Activated CD8-positive, alpha-beta memory T cell treated with anti-CD3 and anti-CD28 coated beads for 36 hours (primary cell): ENCODE results near the gene KRTAP4-1. TPM values are rescaled to one million over a fixed set of nuclear protein-coding genes. Genes with fewer than 3 reads are reported as not detected.
"Not testable (repeated sequence)": the region's sequence is repeated elsewhere in the genome, so short reads cannot be mapped to it uniquely, and the experiment has no call there.

ENCODE experiments used
- CTCF ChIA-PET: fragments of 350-600 bp; sonication (Branson Sonifier 250); formaldehyde crosslinking; loops from one replicate; lab custom pipeline; 2021; ENCODE audit warnings: antibody characterized with exemption; lab: Charles Lee
- POLR2A ChIA-PET: fragments of 350-600 bp; sonication (Branson Sonifier 250); formaldehyde crosslinking; loops from one replicate; lab custom pipeline; 2021; ENCODE audit warnings: antibody characterized with exemption; lab: Charles Lee
- total RNA-seq, 2 experiments: library from RNA; stranded (reverse); gene quantifications; one replicate each; pipeline ENCODE4 v1.2.3, GENCODE V29; 2021

Gene KRTAP4-1
- total RNA-seq, 2 experiments from 2014 or later: not detected

DNA sequence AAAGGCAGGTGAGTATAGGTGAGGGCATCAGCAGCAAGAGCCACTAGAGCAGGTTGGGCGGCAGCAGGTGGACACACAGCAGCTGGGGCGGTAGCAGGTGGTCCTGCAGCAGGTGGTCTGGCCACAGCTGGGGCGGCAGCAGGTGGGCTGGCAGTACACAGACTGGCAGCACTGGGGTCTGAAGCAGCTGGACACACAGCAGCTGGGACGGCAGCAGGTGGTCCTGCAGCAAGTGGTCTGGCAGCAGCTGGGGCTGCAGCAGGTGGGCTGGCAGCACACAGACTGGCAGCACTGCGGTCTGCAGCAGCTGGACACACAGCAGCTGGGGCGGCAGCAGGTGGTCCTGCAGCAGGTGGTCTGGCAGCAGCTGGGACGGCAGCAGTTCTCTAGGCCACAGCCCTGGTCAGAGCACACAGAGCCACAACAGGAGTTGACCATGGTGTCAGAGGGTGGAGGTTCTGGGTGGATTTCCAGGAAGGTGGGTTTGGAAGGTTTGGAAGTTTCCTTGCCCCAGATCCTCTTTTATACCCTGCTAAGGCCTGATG, 6.9 kb downstream of the KRTAP4-1 start, which contains the start of gene KRTAP4-2:
Gene KRTAP4-2 (minus strand): TSS at position 495 of the 545 bp plus-strand sequence. CDS start 57 bp downstream, at position 438.
- POLR2A ChIA-PET: no interaction called here
- CTCF ChIA-PET: no interaction called here

DNA sequence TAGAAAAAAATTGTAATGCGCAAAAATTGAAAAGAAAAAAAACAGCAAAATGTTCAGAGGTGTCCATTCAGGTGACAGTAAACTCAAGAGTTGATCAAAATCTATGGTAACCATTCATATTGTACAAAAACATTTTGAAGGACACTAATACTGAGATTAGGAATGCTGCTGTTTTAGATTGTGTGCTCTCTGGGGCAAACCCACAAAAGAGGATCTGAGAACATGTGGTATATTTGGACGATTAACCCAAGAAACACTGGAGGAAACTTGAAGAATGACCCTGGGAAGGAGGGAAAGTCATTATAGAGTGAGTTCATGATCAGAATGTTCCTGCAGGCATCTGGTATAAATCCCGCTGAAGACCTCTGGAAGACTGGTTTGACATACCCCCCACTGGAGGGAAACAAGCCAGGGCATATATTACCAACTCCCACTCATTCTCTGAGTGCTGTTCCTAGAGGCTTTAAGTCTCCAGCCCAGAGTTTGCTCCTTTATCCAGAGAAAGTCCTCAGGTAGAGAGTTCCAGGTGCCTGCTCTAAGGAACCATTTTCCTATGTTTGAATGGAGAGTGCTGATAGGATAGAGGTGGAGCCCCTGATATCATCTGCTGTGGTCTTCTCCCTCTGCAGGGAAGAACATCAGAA, 7.8 kb downstream of the KRTAP4-1 start:
- POLR2A ChIA-PET: no interaction called here
- CTCF ChIA-PET: no interaction called here

DNA sequence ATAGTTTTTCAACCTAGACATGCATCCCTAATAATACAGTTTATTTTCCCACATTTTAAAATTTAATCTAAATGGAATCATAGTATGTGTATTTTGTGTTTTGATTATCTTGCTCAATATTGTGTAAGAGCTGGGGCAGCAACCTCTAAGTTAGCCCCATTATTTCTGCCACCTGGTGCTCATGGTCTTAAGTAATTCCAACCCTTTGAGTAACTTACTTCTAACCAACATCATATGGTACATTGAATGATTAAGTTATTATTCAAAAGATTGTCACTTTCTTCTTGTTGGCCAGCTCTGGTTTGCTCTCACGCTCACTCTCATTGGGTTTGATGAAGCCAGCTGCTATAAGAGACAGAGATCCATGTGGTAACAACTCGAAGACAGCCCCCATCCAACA, 12.8 kb downstream of the KRTAP4-1 start:
- ChIA-PET CTCF (no interaction called here), POLR2A (no interaction called here)

DNA sequence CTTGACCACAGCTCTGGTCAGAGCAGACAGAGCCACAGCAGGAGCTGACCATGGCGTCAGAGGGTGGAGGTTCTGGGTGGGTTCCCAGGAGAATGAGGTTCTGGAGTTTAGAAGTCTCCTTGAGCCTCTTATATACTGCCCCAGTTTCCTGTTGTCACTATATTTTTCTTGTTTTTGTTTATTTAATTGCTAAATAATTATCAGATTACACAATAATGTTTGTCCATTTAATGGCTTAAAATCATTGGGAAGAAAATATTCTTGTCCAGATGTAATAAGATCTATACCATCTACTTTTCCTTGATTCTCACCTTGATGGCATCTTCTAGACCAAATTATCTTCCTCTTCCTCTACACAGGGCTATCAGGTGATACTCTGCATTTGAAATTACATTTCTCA, 16.6 kb downstream of the KRTAP4-1 start, which contains the start of gene KRTAP4-3:
Gene KRTAP4-3 (minus strand): TSS at position 101 of the 400 bp plus-strand sequence. CDS start 49 bp downstream, at position 52.
- POLR2A ChIA-PET: no interaction called here

DNA sequence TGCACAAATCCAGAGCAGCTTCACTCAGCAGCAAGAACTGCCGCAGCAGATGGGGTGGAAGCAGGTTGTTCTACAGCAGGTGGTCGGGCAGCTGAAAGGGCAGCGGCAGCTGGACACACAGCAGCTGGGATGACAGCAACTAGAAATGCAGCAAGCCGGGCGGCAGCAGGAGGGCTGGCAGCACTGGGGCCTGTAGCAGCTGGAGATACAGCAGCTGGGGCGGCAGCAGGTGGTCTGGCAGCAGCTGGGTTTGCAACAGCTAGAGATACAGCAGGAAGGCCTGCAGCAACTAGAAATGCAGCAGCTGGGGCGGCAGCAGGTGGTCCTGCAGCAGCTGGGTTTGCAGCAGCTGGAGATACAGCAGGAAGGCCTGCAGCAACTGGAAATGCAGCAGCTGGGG, 17.1 kb downstream of the KRTAP4-1 start:
- CTCF ChIA-PET: no interaction called here
- POLR2A ChIA-PET: no interaction called here

More for the DNA sequence above, 16.6 kb downstream of the KRTAP4-1 start, which contains the start of gene KRTAP4-3:
- CTCF ChIA-PET: no interaction called here

DNA sequence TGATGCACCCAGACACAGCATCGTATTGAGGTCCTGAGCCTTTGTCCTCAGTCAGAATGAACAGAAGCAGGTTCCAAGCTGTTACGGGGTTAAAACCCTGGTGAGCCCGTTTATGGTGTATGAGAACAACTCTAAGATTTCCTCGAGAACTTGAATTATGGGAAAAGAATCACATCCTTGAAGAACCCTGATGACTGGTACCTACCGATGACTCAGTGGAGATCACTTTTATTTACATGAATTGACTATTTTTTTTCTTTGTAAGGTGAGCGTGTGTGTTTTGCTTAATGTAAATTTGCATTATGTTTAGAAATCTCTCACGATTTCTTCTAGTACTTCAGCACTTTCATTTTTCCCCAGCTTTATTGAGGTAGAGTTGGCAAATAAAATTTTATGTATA, 20.9 kb downstream of the KRTAP4-1 start:
- POLR2A ChIA-PET: no interaction called here
- CTCF ChIA-PET: no interaction called here

DNA sequence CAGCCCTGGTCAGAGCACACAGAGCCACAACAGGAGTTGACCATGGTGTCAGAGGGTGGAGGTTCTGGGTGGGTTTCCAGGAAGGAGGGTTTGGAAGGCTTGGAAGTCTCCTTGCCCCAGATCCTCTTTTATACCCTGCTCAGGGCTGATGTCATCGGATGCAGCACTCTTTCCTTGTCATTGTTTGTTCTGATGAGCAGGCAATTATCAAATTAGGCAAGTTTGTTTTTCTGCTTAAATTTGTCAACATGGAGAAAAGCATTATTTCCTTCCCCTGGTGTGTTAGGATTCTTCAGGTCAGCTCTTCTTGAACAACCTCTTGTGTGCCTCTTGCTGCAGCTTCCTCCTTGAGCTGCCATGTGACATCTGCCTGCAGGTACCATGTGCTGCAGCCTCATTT, 24.1 kb downstream of the KRTAP4-1 start, which contains the start of gene KRTAP4-4:
Gene KRTAP4-4 (minus strand): TSS at position 101 of the 400 bp plus-strand sequence. CDS start 57 bp downstream, at position 44.
- ChIA-PET POLR2A (no interaction called here), CTCF (no interaction called here)

DNA sequence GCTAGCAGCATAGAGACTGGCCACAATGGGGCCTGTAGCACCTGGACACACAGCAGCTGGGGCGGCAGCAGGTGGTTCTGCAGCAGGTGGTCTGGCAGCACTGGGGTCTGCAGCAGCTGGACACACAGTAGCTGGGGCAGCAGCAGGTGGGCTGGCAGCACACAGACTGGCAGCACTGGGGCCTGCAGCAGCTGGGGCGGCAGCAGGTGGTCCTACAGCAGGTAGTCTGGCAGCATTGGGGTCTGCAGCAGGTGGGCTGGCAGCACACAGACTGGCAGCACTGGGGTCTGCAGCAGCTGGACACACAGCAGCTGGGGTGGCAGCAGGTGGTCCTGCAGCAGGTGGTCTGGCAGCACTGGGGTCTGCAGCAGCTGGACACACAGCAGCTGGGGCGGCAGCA, 24.5 kb downstream of the KRTAP4-1 start:
- CTCF ChIA-PET: interaction anchor here (0.6 kb wide), 1 partner anchor 954 kb away, joined by 4 read pairs; no protein-coding TSS in a partner anchor
- POLR2A ChIA-PET: not testable (repeated sequence)

DNA sequence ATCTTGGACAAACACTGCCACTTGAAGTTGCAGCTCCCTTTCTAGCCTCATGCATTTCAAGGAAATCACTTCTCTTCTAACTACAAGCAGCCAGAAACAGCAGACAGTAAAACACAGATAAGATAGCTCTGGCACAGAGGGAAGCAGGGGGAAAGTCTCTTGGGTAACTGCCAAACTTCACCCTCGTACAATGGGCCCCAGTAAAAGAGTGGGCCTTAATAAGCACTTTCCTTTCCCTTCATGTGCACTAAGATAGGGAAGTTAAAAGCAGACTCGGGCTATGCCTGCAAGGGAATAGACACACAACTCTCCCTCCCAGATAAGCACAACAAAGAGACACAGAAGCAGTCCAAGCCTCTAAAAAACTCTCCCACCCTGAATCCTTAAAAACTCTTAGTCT, 30.9 kb downstream of the KRTAP4-1 start:
- ChIA-PET POLR2A (no interaction called here), CTCF (no interaction called here)

DNA sequence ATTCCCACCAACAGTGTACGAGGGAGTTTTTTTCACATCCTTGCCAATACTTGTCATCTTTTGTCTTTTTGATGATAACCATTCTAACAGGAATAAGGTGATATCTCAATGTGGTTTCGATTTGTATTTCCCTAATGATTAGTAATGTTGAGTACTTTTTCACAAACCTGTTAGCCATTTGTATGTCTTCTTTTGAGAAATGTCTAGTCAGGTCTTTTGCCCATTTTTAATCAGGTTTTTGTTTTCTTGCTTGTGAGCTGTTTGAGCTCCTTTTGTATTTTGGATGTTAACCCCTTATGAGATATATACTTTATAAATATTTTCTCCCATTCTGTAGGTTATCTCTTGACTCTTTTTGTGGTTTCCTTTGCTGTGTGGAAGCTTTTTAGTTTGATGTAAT, 33.2 kb downstream of the KRTAP4-1 start:
- POLR2A ChIA-PET: no interaction called here
- CTCF ChIA-PET: no interaction called here

DNA sequence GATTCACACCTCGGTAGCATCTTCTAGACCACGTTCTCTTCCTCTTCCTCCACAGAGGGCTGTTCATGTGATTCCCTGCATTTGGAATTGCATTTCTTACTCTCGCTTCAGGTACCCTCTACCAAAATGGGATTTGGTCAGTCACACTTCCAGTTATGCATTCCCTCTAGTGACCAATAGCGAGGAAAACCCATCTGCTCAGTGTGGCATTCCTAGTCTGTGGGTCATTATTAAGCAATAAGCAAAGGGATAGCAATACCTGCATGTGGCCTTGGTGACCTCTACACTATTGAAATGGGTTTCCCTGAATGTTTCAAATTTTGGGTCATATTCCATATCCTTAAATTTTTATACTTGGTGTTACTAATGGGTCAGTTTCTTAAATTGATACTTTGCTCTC, 34.7 kb downstream of the KRTAP4-1 start:
- CTCF ChIA-PET: no interaction called here
- POLR2A ChIA-PET: no interaction called here

DNA sequence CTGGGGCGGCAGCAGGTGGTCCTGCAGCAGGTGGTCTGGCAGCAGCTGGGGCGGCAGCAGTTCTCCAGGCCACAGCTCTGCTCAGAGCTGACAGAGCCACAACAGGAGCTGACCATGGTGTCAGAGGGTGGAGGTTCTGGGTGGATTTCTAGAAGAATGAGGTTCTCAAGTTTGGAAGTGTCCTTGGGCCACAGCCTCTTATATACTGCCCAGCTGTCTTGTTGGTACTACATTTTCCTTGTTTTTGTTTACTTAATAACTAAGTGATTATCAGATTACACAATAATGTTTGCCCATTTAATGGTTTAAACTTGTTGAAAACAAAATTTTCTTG, 35.1 kb downstream of the KRTAP4-1 start, which contains the start of gene KRTAP4-5:
Gene KRTAP4-5 (minus strand): TSS at position 174 of the 334 bp plus-strand sequence. CDS start 58 bp downstream, at position 116.
- ChIA-PET CTCF (no interaction called here), POLR2A (no interaction called here)

DNA sequence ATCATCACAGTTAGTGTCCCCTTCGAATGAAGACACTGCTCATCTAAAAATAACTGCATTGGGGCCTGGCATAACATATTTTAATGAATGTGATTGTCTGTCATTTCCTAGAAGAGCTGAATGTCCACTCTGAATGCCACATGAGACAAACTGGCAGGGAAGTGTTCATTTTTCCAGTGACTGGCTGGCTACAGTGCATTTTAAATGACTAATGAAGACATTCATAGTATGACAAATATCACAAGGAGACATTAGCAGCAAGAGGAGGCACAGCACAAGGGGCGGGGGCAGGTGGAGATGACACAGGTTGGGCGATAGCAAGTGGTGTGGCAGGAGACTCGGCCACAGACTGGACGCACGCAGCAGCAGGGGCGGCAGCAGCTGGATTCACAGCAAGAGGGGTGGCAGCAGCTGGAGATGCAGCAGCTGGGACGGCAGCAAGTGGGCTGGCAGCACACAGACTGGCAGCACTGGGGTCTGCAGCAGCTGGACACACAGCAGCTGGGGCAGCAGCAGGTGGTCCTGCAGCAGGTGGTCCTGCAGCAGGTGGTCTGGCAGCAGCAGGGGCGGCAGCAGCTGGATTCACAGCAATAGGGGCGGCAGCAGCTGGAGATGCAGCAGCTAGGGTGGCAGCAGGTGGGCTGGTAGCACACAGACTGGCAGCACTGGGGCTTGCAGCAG, 35.6 kb downstream of the KRTAP4-1 start:
- CTCF ChIA-PET: not testable (repeated sequence)

DNA sequence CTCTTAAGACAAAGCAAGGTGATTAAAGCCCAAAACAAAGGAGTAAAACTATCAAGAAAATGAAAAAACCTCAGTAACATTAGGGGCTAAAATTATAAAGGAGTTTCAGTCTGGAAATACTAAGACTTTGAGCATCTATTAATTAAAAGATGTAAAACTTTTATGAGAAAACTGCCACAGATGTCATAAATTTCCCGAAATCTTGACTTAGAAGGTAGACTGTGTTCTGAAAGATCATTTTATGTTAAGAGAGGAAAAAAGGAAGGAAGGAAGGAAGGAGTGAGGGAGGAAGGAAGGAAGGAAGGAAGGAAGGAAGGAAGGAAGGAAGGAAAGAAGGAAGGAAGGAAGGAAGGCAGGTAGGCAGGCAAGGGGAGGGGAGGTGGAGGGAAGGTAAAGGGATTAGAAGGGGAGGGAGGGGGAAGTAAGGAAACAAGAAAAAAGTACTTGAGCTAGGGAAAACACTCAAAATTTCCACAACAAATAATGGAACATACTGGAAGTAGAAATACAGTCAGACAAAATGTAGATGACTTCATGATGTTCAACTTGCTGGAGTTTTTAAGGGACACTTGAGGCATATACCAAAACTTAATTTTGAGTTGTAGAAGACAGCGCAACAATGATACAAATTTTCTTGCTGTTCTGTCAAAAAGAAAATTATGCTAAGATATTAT, 37.0 kb downstream of the KRTAP4-1 start:
- ChIA-PET CTCF (no interaction called here), POLR2A (no interaction called here)

More for the DNA sequence above, 35.6 kb downstream of the KRTAP4-1 start:
- POLR2A ChIA-PET: not testable (repeated sequence)

DNA sequence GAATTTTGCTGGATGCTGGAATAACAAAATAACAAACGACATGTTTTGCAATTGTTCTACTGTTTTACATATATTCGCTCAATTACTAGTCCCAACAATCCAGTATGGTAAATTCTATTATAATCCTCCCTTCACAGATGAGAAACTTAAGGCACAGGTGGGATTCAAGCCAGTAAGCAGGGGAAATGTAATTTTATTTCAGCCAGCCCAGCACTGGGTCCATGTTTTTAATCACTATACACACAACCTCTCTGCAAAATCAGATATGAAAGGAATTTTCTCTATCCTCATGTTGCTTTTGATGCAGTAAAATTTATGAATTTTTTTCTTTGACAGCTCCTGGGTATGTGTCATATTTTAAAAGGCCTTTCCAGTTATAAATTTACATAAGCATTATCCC, 39.5 kb downstream of the KRTAP4-1 start:
- ChIA-PET CTCF (no interaction called here), POLR2A (no interaction called here)

DNA sequence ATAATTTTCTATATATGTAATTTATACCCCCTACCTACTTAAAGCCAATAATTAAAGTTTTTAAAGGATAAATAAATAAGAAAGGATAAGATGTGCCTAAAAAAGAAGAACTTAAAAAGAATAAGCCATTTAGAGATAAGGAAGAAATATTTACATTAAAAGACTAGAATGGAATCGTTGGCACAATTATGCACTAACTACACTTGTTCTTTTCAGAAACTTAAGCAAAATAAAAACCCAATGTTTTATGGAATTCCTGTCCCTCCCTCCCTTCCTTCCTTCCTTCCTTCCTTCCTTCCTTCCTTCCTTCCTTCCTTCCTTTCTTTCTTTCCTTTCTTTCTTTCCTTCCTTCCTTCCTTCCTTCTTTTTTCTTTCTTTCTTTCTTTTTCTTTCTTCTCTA, 39.9 kb downstream of the KRTAP4-1 start:
- ChIA-PET CTCF (no interaction called here), POLR2A (no interaction called here)

DNA sequence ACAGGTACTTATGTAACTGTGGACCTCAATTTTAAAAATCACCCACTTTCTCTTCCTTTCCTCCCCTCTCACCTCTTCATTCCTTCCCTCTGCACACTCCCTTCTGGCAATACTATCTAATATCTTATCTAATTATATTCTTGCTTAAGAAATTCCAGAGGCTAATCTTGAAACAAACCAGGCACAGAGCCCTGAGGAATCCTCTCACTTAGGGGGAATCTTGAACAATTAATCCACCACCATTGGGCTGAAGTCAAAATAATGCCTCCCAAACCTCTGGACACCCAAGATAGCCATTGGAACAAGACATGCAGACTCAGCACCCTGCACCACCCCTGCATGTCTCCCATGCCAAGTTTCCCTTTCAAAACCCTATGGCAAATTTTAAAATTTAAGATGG, 43.4 kb downstream of the KRTAP4-1 start:
- ChIA-PET POLR2A (no interaction called here), CTCF (no interaction called here)

DNA sequence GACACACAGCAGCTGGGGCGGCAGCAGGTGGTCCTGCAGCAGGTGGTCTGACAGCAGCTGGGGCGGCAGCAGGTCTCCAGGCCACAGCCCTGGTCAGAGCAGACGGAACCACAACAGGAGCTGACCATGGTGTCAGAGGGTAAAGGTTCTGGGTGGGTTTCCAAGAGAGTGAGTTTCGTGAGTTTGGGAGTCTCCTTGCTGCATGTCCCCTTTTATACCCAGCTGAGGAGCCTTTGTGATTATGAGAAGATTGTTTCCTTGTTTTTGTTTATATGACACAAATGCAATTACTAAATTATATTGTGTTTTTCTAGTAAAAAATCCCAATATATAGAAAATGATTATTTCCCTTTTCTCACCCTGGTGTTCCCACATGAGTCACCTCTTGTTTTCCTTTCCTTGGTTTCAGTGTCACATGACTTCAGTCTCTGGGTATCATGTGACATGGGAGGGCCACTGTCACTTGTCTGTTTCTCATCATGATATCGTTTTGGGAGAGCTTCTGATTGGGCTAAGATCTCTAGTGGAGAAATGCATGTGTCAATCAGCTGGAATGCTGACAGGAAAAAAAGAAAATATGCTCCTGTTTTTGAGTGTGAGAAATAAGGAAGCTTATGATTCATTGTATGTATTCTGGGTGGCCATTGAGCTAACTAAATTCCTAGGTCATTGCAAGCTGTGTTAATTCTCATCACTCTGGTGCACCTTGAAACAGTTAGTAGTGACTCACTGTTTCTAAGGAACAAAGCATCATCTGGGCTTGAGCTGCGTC, 44.2 kb downstream of the KRTAP4-1 start, which contains the start of gene KRTAP4-6:
Gene KRTAP4-6 (minus strand): TSS at position 185 of the 772 bp plus-strand sequence. CDS start 57 bp downstream, at position 128.
- ChIA-PET POLR2A (no interaction called here), CTCF (no interaction called here)

DNA sequence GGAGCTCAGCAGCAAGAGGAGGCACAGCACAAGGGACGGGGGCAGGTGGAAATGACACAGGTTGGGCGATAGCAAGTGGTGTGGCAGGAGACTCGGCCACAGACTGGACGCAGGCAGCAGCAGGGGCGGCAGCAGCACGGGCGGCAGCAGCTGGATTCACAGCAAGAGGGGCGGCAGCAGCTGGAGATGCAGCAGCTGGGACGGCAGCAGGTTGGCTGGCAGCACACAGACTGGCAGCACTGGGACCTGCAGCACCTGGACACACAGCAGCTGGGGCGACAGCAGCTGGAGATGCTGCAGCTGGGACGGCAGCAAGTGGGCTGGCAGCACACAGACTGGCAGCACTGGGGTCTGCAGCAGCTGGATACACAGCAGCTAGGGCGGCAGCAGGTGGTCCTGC, 44.8 kb downstream of the KRTAP4-1 start:
- POLR2A ChIA-PET, CTCF ChIA-PET: not testable (repeated sequence)
